NOMO-1 (cell line): ENCODE measurements around the gene IL1RAP.

Source experiments
- DNase-seq, 2 experiments: peaks; one replicate each; lab custom pipeline; 2025; ENCODE audit not compliant: unreplicated experiment in 2 of 2; lab: John Stamatoyannopoulos, UW

Gene IL1RAP

GRCh38 chr3:190539526-190539925, 25.6 kb downstream of the IL1RAP start:
- DNase-seq, result no peak

DNA sequence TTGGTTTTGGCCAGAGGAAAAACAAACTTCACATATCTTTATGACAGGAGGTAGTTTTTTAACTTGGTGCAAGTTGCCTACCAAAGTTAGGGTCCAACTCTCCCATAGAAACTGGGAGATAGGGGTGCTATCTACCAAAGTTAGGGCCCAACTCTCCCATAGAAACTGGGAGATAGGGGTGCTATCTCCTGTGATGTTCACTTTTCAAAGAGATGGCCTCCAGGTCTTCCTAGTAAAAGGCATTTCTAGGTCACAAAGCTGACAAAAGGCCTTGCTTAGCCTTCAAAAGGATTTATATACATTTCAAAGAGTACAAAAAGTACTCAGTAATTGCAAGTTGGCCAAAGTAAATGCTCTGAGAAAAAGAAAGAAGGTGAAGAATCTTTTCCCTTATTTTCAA, 27.1 kb downstream of the IL1RAP start:
- DNase-seq, result no peak

- no peak for DNase-seq
Measured at GRCh38 chr3:190541560-190541959, 27.7 kb downstream of the IL1RAP start.

- DNase-seq, result no peak
Measured at GRCh38 chr3:190542846-190543245, 29.0 kb downstream of the IL1RAP start.

GRCh38 chr3:190543671-190544070, 29.8 kb downstream of the IL1RAP start:
- DNase-seq, result no peak

- no peak for DNase-seq
Measured at GRCh38 chr3:190545191-190545590, 31.3 kb downstream of the IL1RAP start.

DNA sequence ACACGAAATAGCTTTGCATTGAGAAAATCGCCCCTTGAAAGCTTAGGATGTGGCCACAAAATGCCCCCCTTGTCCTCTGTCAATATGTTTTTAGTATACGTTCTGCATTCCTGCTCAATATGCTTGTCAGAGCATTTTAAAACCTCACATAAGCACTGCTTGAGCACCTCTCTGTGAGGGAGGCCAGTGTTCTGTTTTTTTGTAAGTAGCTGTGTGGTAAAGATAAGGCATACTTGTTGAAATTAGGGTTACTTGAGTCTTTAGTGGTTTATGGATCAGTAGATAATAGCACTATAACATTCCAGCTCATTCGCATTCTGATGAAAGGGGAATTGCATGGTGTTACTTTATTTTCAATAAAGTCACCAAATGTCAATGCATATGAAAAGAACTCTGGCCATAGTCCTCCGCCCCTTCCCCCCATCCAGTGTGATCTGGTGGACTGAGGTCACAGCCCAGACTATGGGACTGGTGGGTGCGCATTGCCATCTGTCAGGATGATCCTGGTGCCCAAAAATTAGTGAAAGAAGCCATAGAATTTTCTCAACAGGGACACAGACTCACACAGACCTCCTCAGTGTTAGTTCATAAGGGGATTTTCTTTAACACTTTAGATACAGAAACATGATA, 33.1 kb downstream of the IL1RAP start:
- no peak for DNase-seq

GRCh38 chr3:190548031-190548656, 34.3 kb downstream of the IL1RAP start:
- DNase-seq, result no peak

- no peak for DNase-seq
Measured at GRCh38 chr3:190552021-190552420, 38.1 kb downstream of the IL1RAP start.

DNA sequence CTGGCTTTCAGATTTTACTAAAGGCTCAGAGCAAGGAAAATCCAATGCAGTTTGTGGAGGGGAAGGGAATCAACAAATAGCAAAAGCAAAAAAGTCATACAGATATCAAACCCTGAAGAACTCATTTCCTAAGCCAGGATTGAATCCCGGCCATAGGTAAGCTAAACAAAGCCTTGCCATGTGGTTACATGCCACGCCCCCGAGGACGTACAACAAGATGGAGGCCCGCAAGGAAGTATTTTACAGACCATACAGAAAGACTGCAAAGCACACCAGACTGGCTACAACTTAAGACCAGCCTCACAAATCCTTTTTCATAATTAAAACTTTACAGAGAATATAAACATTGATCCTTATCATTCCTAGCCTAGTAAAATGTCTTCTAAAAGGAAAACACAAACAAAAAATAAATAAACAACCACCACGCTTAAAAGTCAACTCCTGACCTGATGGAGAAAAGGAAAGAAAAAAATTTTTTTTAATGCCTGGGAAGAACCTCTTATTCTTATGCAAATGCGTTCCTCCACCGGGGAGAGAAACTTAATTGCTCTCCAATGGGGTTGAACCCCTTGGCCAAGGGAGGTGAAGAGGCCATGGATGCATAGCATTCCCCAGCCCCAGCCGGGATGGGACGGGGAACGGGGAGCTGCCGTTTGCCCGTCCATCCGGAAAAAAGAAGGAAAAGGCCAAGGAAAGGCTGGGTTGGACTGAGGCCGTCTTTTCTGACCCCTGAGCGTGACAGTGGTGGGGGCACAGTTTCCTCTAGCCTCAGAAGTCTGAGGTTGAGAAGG, 39.3 kb downstream of the IL1RAP start:
- DNase-seq, result no peak

GRCh38 chr3:190554197-190554596, 40.3 kb downstream of the IL1RAP start:
- no peak for DNase-seq

DNA sequence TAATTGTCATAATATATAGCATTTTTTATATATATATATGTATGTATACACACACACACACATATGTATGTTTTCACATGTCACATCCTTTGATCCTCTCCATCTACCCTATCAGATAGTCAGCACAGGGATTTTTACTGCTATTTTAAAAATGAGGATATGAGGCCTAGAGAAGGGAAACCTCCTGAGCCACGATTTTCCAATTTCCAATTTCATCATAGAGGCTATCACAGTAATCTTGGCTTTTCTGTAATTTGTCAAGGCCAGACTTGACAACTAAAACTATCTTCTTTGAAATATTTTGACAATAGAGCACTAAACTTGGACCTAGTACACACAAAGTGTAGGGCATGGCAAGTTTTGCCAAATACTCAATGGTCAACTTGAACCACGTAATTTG, 42.5 kb downstream of the IL1RAP start:
- no peak for DNase-seq

DNA sequence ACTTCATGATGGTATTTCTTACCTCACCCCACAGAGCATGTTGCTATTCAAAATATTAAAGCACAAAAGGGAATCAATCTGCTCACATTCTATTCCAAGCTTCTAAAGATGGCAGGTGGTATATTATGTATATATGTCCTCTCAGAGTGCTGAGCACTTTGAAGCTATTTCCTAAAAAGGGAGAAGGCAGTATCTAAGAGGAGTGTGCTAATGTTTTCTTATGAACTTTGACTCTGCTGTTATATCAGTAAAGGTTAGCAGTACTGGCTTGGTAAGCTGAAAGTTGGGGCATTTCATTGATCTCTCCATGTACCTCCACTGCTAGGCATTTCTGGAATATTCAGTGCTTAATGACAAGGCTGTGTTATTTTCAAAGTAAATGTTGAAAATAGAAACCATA, 43.4 kb downstream of the IL1RAP start:
- no peak for DNase-seq

- DNase-seq, result no peak
Measured at GRCh38 chr3:190558316-190558715, 44.4 kb downstream of the IL1RAP start.

DNA sequence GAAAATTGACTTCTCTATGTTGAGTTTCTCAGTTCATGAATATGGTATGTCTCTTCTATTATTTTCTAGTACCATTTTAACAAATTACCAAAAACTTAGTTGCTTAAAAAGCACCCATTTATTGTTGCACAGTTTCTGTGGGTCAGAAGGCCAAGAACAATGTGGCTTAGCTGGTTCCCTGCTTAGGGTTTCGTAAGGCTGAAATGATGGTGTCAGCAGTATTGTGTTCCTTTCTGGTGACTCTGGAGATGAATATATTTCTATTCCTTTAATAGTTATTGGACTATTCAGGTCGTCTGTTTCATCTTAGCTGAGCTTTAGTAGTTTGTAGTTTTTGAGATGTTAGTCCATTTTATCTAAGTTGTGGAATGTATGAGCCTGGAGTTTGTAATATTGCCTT, 44.9 kb downstream of the IL1RAP start:
- DNase-seq, result no peak

DNA sequence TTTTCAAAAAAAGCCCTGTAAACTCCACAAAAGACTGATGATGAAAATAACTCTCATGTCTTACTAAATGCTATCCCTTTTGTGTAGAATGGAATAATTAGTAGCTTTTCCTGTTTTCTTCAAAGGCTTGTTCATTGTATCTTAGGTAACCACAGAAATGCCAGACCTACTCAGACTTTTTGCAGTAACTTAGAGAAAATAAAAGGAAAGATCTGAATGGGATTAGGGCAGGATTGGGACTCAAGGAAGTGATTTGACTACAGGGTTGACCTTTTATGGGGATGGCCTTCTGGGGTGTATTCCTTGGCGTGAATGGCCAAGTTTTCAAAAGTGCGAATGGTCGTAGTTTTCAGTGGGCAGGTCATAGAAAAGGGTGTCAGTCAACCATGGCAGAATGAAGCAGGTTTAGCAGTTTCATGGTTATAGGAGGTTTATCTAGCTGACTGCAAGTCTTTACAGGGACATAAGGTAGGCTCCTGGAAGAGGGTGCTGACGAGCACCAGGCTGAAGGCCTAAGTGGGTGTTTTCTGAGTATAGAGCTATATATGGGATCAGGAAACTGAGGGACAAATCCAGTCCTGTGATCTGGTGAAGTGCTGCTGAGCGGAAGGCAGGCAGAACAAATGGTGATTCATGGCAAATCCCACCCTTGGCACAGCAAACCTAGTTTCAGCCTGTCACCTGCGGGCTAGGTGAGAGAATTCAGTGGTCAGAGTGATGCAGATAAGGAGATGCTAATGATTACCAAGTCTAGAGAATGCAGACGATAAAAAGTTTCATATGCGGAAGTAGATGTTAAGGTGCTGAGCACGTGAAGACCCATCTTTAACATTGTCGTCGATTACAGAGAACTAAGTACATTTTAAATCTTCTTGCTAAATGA, 46.4 kb downstream of the IL1RAP start:
- no peak for DNase-seq

DNA sequence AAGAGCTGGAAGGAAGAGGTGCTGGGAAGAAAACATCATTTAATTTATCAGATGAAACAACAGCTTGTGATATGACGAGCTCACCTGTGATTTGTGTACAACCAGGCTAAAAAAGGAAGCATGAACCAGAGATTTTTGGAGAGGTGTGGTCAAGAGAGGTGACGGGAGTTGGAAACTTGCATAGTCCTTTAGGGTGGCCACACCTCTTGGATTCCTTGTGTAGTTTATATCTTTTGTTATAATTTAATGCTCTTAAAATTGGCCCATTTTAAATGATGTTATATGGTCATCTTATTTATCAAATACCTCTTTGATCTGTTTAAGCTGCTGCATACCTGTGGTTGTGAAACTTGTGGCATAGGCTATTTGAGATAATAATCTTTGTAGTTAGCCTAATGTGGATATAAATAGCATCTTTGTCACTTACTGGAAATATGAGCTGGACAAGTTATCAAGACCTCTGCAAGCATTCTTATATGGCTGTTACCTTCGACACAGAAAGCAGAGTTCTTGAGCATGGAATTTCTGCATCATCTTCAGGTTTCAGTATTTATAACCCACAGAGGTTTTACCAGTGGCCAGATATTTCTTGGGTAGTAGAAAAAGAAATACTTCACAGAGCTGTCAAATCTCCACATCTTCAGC, 49.1 kb downstream of the IL1RAP start:
- no peak for DNase-seq

GRCh38 chr3:190564175-190564574, 50.3 kb downstream of the IL1RAP start:
- DNase-seq, result no peak

GRCh38 chr3:190566043-190566933, 52.4 kb downstream of the IL1RAP start:
- DNase-seq, result peak; percentile 96 to 100

GRCh38 chr3:190568036-190568435, 54.2 kb downstream of the IL1RAP start:
- DNase-seq, result no peak
